Measurements from ENCODE around the gene LRRC61. TPM values are rescaled to one million over a fixed set of nuclear protein-coding genes. Genes with fewer than 3 reads are reported as not detected.
"Not testable (repeated sequence)": the region's sequence is repeated elsewhere in the genome, so short reads cannot be mapped to it uniquely, and the experiment has no call there.

The LRRC61 gene, protein sequence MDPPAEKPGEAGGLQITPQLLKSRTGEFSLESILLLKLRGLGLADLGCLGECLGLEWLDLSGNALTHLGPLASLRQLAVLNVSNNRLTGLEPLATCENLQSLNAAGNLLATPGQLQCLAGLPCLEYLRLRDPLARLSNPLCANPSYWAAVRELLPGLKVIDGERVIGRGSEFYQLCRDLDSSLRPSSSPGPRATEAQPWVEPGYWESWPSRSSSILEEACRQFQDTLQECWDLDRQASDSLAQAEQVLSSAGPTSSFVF
- 42.1 TPM for polyA plus RNA-seq (2013, experiment 1 of 4)
- 47.4 TPM for polyA plus RNA-seq (2013, experiment 2 of 4)
- 37.9 TPM for polyA plus RNA-seq (2013, experiment 3 of 4)
- 45.0 TPM for polyA plus RNA-seq (2013, experiment 4 of 4)

DNA sequence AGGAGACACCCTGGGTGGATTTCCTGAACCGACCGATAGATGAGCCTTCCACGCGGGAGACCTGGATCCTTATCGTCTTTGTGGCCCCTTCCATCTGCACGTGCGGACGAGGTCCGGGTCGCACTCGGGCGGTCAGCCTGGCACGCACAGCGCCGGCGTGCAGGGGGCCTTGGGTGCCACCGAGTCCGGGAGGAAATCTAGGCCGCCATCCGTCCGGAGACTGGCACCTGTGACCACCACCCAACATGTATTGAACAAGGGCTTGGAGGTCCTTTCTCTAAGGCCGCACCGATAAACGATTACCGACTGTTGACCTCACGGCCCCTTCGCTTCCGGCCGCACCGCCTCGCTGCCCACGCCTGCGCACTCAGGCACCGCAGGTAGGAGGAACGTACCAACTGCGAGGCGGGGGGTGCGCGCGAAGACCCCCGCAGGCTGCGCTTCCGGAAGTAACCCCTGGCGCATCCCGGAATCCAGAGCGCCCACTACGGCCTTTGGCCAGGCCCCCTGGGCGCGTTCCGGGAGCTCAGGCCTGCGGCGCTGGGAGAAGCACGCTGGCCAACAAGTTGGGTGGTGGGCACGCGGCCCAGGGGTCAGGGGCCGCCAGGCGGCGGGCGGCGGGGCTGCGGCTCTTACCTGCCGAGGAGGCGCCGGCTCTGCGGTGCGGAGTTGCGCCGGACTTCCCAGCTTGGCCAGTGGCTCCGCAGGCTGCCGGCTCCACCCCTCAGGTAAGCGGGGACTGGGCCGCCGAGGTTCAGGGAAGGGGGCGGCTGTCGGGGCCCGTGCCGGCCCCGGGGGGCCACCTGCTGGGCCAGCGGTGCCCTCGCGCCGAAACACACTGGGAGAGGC lies at the start of gene LRRC61, which contains the start of gene ACTR3C:
TSS of gene LRRC61 (plus strand) at position 523 of the 849 bp plus-strand sequence. CDS start 13,507 bp downstream, outside the sequence.
TSS of gene ACTR3C (minus strand) at position 713 of the 849 bp plus-strand sequence. CDS start 28,249 bp downstream, outside the sequence.
- H3K4me3 ChIP-seq (ENCODE audit: insufficient read depth, low read depth, low read length), result peak within 1 kb of the TSS; percentile 74
- WGBS, 2 experiments, result 17 to 19% methylated on average over 82 of the region's 82 CpGs
- H3K27me3 ChIP-seq (ENCODE audit: control insufficient read depth, insufficient read depth, low read length, poor library complexity, severe bottlenecking), result no peaks in the 10 kb centered on the region
- no peak within 1 kb of the TSS for H3K27ac ChIP-seq (ENCODE audit: insufficient read depth, low read depth, low read length, poor library complexity, severe bottlenecking)
- no peaks in the 10 kb centered on the region for H3K9me3 ChIP-seq (ENCODE audit: control insufficient read depth, low read length)
- H3K36me3 ChIP-seq (ENCODE audit: control insufficient read depth, insufficient read depth, low read length), result peaks cover 18% of the 10 kb centered on the region
- peaks cover 13% of the 10 kb centered on the region for H3K4me1 ChIP-seq (ENCODE audit: control insufficient read depth, insufficient read depth, low read length)

DNA sequence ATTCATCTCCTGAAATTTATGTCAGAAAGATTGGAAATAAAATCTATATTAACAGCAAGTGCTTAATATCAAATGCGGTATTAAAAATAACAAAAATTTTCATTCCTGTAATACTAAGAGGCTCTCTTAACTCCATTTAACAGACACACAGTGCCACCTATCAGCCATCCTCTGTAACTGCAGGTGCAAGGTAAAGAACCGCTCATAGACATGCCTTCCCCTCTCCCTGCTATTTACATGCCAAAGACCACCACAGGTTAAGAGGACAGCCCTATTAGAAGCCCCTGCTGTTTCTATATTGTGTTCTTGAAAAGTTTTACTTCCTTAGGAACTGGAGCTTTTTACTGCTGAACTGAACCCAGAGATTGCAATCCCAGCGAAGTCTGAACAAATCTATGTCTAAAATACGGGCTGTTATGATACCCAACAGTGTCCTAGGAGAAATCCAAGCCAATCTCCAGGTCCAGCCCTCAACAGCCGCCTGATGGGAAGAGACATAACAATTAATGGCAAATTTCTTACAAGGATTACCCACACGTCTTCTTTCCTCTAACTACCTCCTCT lies 46.9 kb upstream of the LRRC61 start:
- WGBS, 2 experiments, result 31 to 48% methylated on average over 5 to 6 of the region's 6 CpGs
- not testable (repeated sequence) for H3K9me3 ChIP-seq (ENCODE audit: control insufficient read depth, low read length); H3K4me3 ChIP-seq (ENCODE audit: insufficient read depth, low read depth, low read length); H3K4me1 ChIP-seq (ENCODE audit: control insufficient read depth, insufficient read depth, low read length); H3K27me3 ChIP-seq (ENCODE audit: control insufficient read depth, insufficient read depth, low read length, poor library complexity, severe bottlenecking); H3K36me3 ChIP-seq (ENCODE audit: control insufficient read depth, insufficient read depth, low read length); H3K27ac ChIP-seq (ENCODE audit: insufficient read depth, low read depth, low read length, poor library complexity, severe bottlenecking)

DNA sequence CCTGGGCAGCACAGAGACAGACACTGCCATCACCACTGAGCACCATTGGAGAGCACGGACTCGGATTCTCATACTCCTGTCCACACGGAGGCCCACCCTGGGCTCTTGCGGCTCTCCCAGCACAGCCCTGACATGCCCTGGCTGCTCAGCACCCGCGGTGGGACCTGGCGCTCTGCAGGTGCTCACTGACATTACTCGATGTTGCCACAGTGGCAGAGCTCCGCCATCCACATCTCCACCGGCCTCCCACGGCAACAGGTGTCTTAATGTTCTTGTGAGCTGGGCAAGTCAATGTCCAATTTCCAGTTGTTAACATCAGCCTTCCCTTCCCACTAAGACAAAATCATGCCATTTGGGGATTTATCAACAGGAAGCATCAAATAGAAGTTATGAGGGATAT lies 44.8 kb upstream of the LRRC61 start:
- 91 to 94% methylated on average over 11 of the region's 11 CpGs for WGBS, 2 experiments

DNA sequence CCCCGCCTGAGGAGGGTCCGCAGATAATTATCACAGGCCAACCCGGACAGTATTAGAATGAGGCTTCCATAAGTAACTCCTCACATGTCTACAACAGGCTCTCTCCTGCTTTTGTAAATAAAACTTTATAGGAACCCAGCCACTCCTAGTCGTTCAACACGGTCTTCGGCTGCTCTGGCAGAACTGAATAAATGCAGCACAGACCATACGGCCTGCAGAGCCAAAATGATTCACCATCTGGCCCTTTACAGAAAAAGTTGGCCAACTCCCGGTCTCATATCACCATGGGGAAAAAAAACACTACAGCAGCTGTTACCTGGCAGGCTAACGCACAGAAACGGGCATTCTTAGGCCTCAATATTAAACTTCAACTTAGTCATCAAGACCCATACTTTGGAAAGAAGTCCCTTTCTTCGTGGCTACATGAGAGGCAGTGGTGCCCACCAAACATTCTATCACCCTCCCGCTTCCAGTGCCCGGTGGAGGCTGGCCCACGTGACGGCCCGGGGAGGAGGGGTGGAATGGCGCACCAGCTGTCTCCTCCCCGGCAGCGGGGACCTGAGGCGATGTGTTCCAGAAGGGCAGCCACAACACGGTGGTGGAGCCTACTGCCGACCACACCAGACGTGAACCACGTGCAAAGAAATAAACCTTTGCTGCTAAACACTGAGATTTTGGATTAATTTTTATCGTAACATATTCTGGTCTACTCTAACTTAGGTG lies 41.3 kb upstream of the LRRC61 start:
- not testable (repeated sequence) for H3K27ac ChIP-seq (ENCODE audit: insufficient read depth, low read depth, low read length, poor library complexity, severe bottlenecking); H3K36me3 ChIP-seq (ENCODE audit: control insufficient read depth, insufficient read depth, low read length); H3K9me3 ChIP-seq (ENCODE audit: control insufficient read depth, low read length); H3K4me1 ChIP-seq (ENCODE audit: control insufficient read depth, insufficient read depth, low read length); H3K27me3 ChIP-seq (ENCODE audit: control insufficient read depth, insufficient read depth, low read length, poor library complexity, severe bottlenecking); H3K4me3 ChIP-seq (ENCODE audit: insufficient read depth, low read depth, low read length)
- 97 to 98% methylated on average over 4 to 8 of the region's 25 CpGs for WGBS, 2 experiments

More for the DNA sequence above, 44.8 kb upstream of the LRRC61 start:
- not testable (repeated sequence) for H3K4me1 ChIP-seq (ENCODE audit: control insufficient read depth, insufficient read depth, low read length); H3K27me3 ChIP-seq (ENCODE audit: control insufficient read depth, insufficient read depth, low read length, poor library complexity, severe bottlenecking); H3K27ac ChIP-seq (ENCODE audit: insufficient read depth, low read depth, low read length, poor library complexity, severe bottlenecking); H3K4me3 ChIP-seq (ENCODE audit: insufficient read depth, low read depth, low read length); H3K9me3 ChIP-seq (ENCODE audit: control insufficient read depth, low read length); H3K36me3 ChIP-seq (ENCODE audit: control insufficient read depth, insufficient read depth, low read length)

DNA sequence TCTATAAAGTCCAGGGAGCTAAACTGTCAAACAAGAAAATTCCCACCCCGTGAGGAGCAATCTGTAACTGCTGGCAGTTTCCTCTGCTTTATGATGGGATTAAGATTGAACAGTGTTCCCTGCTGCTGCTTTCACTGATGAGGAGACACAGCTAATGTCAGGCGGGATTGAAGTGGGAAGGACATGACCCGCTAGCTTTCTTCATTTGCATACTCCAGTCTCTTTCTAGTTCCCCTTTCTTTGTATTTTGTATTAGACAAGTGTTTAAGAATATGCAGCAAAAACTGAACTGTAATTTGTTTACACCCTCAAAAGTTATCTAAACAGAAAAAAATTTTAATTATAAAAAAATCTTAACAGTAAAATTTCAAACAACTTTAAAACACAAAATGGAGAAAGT lies 40.0 kb upstream of the LRRC61 start:
- not testable (repeated sequence) for H3K4me3 ChIP-seq (ENCODE audit: insufficient read depth, low read depth, low read length); H3K4me1 ChIP-seq (ENCODE audit: control insufficient read depth, insufficient read depth, low read length); H3K36me3 ChIP-seq (ENCODE audit: control insufficient read depth, insufficient read depth, low read length); H3K27me3 ChIP-seq (ENCODE audit: control insufficient read depth, insufficient read depth, low read length, poor library complexity, severe bottlenecking); H3K9me3 ChIP-seq (ENCODE audit: control insufficient read depth, low read length); H3K27ac ChIP-seq (ENCODE audit: insufficient read depth, low read depth, low read length, poor library complexity, severe bottlenecking)
- WGBS, 2 experiments, result no CpG with 5 or more reads among the region's 3 CpGs

DNA sequence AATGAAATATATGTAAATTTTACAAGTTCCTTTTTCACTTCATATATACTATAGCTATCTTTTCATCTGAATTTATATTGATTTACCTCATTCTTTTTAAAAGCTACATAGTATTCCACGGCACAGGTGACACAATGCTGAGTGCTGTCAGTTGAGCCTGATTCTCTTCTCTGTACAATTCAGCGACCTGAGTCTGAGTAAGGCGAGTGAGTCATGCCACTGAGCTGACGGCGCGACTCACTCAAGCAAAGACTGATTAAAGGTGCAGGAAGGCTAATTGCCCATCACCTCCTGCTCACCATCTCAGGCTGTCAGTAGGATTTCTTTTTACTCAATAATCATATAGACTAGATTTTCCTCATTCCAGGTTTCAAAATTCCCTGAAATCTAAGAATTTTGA lies 39.5 kb upstream of the LRRC61 start:
- not testable (repeated sequence) for H3K36me3 ChIP-seq (ENCODE audit: control insufficient read depth, insufficient read depth, low read length); H3K27me3 ChIP-seq (ENCODE audit: control insufficient read depth, insufficient read depth, low read length, poor library complexity, severe bottlenecking); H3K9me3 ChIP-seq (ENCODE audit: control insufficient read depth, low read length); H3K27ac ChIP-seq (ENCODE audit: insufficient read depth, low read depth, low read length, poor library complexity, severe bottlenecking); H3K4me1 ChIP-seq (ENCODE audit: control insufficient read depth, insufficient read depth, low read length); H3K4me3 ChIP-seq (ENCODE audit: insufficient read depth, low read depth, low read length)
- 89% methylated on average over 2 of the region's 6 CpGs; no CpG with 5 or more reads in 1 of the 2 experiments for WGBS, 2 experiments

DNA sequence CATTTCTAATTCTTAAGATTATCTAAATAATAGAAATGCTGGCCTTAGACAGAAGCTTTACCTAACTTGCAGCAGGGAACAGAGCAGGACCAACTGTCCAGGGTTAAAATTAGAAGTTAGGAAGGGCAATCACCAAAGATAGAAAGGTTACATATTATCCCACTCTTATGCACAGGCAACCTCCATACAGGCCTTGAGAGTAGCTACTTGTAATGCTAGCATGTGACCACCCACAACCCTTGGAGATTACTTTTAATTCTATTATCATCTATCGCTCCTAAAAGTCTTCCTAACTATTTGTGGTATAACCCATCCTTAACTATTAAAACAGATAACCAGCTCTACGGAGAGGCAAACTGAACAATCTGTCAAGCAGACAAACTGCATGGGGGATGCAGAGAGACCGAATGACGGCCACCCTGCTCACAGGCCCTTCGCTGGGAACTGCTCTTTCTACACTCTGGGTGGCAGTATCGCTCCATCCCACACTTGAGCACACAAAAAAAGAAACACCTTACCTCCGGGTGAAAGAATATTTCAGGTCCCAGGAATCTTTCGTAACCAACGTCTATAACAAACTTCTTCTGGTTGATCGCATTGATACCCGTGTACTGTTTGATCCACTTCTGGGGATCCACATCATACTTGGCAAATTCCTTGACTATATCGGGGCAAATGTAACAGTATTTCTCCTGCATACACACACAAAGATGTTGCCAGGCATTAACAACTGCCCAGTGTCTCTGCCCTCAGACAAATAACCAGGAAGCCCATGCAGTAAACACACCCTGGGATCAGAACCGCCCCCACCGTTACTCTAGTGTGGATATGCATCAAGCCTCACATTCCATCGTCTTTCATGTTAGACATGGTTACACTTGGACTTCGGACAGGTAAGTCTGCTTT lies 37.1 kb upstream of the LRRC61 start:
- not testable (repeated sequence) for H3K27me3 ChIP-seq (ENCODE audit: control insufficient read depth, insufficient read depth, low read length, poor library complexity, severe bottlenecking); H3K4me1 ChIP-seq (ENCODE audit: control insufficient read depth, insufficient read depth, low read length); H3K4me3 ChIP-seq (ENCODE audit: insufficient read depth, low read depth, low read length); H3K36me3 ChIP-seq (ENCODE audit: control insufficient read depth, insufficient read depth, low read length); H3K9me3 ChIP-seq (ENCODE audit: control insufficient read depth, low read length); H3K27ac ChIP-seq (ENCODE audit: insufficient read depth, low read depth, low read length, poor library complexity, severe bottlenecking)
- WGBS, 2 experiments, result 29 to 39% methylated on average over 13 to 14 of the region's 16 CpGs

DNA sequence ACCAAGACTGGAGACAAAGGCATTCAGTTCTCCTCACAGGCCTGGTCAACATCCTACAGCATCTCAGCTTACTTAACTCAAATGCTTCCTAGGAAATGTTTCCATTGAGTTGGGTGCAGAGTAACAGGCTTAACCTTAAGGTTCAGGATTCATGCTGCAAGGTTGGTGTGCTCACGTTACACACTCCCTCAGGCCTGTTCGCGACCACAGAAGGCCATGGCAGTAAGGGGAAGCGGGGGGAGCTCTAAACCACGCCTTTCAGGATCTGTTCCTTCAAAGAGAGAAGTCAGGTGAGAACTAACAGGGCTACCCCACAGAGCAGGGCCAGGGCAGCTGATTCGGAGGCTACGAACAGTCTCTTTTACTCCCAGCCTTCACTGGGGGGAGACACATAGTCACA lies 35.3 kb upstream of the LRRC61 start:
- WGBS, 2 experiments, result 78 to 81% methylated on average over 7 of the region's 7 CpGs

DNA sequence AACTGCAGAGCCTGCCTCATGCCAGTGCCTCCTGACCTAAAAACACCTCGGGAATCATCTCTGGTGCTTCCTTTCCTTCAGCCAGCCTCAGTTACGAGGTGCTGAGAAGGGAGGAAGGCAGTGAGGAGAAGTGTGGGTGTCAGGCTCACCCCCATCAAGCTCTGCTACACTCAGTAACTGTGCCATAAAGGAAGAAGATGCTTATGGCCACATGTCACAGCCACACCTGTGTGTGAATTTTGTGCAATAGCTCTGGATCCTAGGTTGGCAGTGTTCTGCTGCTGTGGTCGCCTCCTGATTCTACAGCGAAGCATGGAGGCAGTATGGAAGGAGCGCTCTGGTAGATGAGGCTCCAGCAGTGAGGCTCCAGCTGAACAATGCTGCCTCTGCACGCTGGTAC lies 34.3 kb upstream of the LRRC61 start:
- H3K27ac ChIP-seq (ENCODE audit: insufficient read depth, low read depth, low read length, poor library complexity, severe bottlenecking); H3K27me3 ChIP-seq (ENCODE audit: control insufficient read depth, insufficient read depth, low read length, poor library complexity, severe bottlenecking); H3K36me3 ChIP-seq (ENCODE audit: control insufficient read depth, insufficient read depth, low read length); H3K4me1 ChIP-seq (ENCODE audit: control insufficient read depth, insufficient read depth, low read length); H3K4me3 ChIP-seq (ENCODE audit: insufficient read depth, low read depth, low read length); H3K9me3 ChIP-seq (ENCODE audit: control insufficient read depth, low read length): not testable (repeated sequence)
- 94 to 95% methylated on average over 4 to 5 of the region's 6 CpGs for WGBS, 2 experiments

More for the DNA sequence above, 35.3 kb upstream of the LRRC61 start:
- H3K36me3 ChIP-seq (ENCODE audit: control insufficient read depth, insufficient read depth, low read length); H3K9me3 ChIP-seq (ENCODE audit: control insufficient read depth, low read length); H3K27me3 ChIP-seq (ENCODE audit: control insufficient read depth, insufficient read depth, low read length, poor library complexity, severe bottlenecking); H3K4me1 ChIP-seq (ENCODE audit: control insufficient read depth, insufficient read depth, low read length); H3K4me3 ChIP-seq (ENCODE audit: insufficient read depth, low read depth, low read length); H3K27ac ChIP-seq (ENCODE audit: insufficient read depth, low read depth, low read length, poor library complexity, severe bottlenecking): not testable (repeated sequence)

Measured in ectodermal cell (in vitro differentiated cells).